Mesothelial cell of epicardium (in vitro differentiated cells): ENCODE results near the gene LY6G6F. TPM values are rescaled to one million over a fixed set of nuclear protein-coding genes. Genes with fewer than 3 reads are reported as not detected.

Experiments
- DNase-seq, 2 experiments: peaks; one replicate each; pipeline ENCODE4 v3.0.0; 2021; ENCODE audit warnings: low spot score in 2 of 2; ENCODE audit not compliant: unreplicated experiment in 2 of 2
- H3K27ac Mint-ChIP-seq: 2 replicates; pipeline ENCODE4 v1.8.0; 2021; ENCODE audit warnings: mixed read lengths
- H3K27me3 Mint-ChIP-seq: 2 replicates; pipeline ENCODE4 v1.8.0; 2021; ENCODE audit warnings: low read depth, mixed read lengths
- H3K36me3 Mint-ChIP-seq: 2 replicates; pipeline ENCODE4 v1.8.0; 2021; ENCODE audit warnings: mixed read lengths
- H3K4me1 Mint-ChIP-seq: 2 replicates; pipeline ENCODE4 v1.8.0; 2021; ENCODE audit warnings: mixed read lengths
- H3K4me3 Mint-ChIP-seq: 2 replicates; pipeline ENCODE4 v1.8.0; 2021; ENCODE audit warnings: mild to moderate bottlenecking, moderate library complexity, mixed read lengths
- H3K9me3 Mint-ChIP-seq: 2 replicates; pipeline ENCODE4 v1.8.0; 2021; ENCODE audit warnings: mixed read lengths
- CTCF ChIP-seq: fragments of 200-600 bp; sonication (generic); IDR thresholded peaks from one replicate; pipeline ENCODE4 v1.5.0; 2021; ENCODE audit warnings: antibody characterized with exemption; ENCODE audit not compliant: unreplicated experiment
- total RNA-seq: library from RNA; stranded (reverse); gene quantifications from 3 replicates; pipeline ENCODE4 v1.2.1, GENCODE V29; 2021

LY6G6F gene
- total RNA-seq, 1 donor from 2014 or later: not detected

GRCh38 chr6:31736768-31737314 lies 30.2 kb downstream of the LY6G6F start:
- Mint-ChIP-seq H3K9me3 (no peaks in the 10 kb centered on the region), H3K27me3 (no peaks in the 10 kb centered on the region), H3K27ac (peak overlapping the region; percentile 99), H3K4me1 (peaks cover 63% of the 10 kb centered on the region), H3K4me3 (peak overlapping the region; percentile 82), H3K36me3 (peaks cover 15% of the 10 kb centered on the region)
- no peak for TF ChIP-seq CTCF
- no peak for DNase-seq

GRCh38 chr6:31737315-31737990 lies 30.8 kb downstream of the LY6G6F start:
- H3K27ac Mint-ChIP-seq: peak overlapping the region; percentile 99
- H3K9me3 Mint-ChIP-seq: no peaks in the 10 kb centered on the region
- H3K4me1 Mint-ChIP-seq: peaks cover 63% of the 10 kb centered on the region
- no peak for TF ChIP-seq CTCF
- H3K27me3 Mint-ChIP-seq: no peaks in the 10 kb centered on the region
- peaks cover 10% of the 10 kb centered on the region for H3K36me3 Mint-ChIP-seq
- H3K4me3 Mint-ChIP-seq: peak overlapping the region; percentile 82
- no peak for DNase-seq

- H3K27me3 Mint-ChIP-seq: no peaks in the 10 kb centered on the region
- H3K27ac Mint-ChIP-seq: peak overlapping the region; percentile 99
- TF ChIP-seq CTCF: no peak
- no peak for DNase-seq
- H3K4me1 Mint-ChIP-seq: peaks cover 63% of the 10 kb centered on the region
- H3K4me3 Mint-ChIP-seq: peak overlapping the region; percentile 82
- H3K9me3 Mint-ChIP-seq: no peaks in the 10 kb centered on the region
- H3K36me3 Mint-ChIP-seq: peaks cover 7% of the 10 kb centered on the region
These were observed 31.6 kb downstream of the LY6G6F start for GRCh38 chr6:31737991-31738979.

- peak; percentile 96 to 98 for DNase-seq
- Mint-ChIP-seq H3K9me3 (no peaks in the 10 kb centered on the region), H3K4me1 (peaks cover 58% of the 10 kb centered on the region), H3K27me3 (no peaks in the 10 kb centered on the region), H3K4me3 (peak within 1 kb of the TSS; percentile 85), H3K27ac (peak within 1 kb of the TSS; percentile 99), H3K36me3 (peaks cover 2% of the 10 kb centered on the region)
- TF ChIP-seq CTCF: no peak
These were observed 33.2 kb downstream of the LY6G6F start, which contains the start of gene MSH5 for GRCh38 chr6:31739639-31740396. Gene MSH5 (plus strand): TSS chr6:31740005. CDS start chr6:31740467, 462 bp downstream.
